K562 (cell line): ENCODE results near the gene PRMT5. TPM values are rescaled to one million over a fixed set of nuclear protein-coding genes. Genes with fewer than 3 reads are reported as not detected.
"Not testable (repeated sequence)": the region's sequence is repeated elsewhere in the genome, so short reads cannot be mapped to it uniquely, and the experiment has no call there.

Experiments
- ATAC-seq: fragments of 200-7000 bp; cut with Tn5 transposase; 3 replicates; pipeline ENCODE4 v1.9.1; 2020; ENCODE audit warnings: moderate library complexity
- BruUV-seq: library from RNA; stranded (reverse); fragments of 400-500 nt; replicated peaks from 2 replicates; lab custom pipeline; 2021; lab: Mats Ljungman, UMichigan
- CTCF ChIA-PET: fragments of 300-600 bp; formaldehyde crosslinking; extraction: SDS; loops from one replicate; lab custom pipeline; 2021; ENCODE audit warnings: low intra/inter-chr PET ratio; lab: Yijun Ruan, JAX
- POLR2A ChIA-PET: fragments of 300-600, 350-650 bp; sonication (Branson Sonifier 250); formaldehyde crosslinking; extraction: SDS; loops from one replicate; lab custom pipeline; 2021; ENCODE audit warnings: antibody characterized with exemption, inconsistent platforms; lab: Yijun Ruan, JAX
- DNase-seq, 4 experiments: peaks; one replicate each; pipeline versions ENCODE4 v3.0.0 to v3.0.0-alpha.2; 2011 to 2018; ENCODE audit warnings: low spot score in 3 of 4, mixed read lengths in 3 of 4; ENCODE audit errors: extremely low read depth in 1 of 4
- FAIRE-seq: peaks from 2 replicates; lab custom pipeline; 2011; peaks lifted over from hg19 to GRCh38; lab: Jason Lieb, UNC
- H2AFZ ChIP-seq: 2 replicates; pipeline ENCODE4 v1.6.0; 2011; ENCODE audit warnings: low read depth, low read length, control low read depth, inconsistent platforms
- H3K27ac ChIP-seq: fragments of 200-600 bp; 3 replicates; pipeline ENCODE4 v1.8.0; 2011; ENCODE audit warnings: low read depth, mild to moderate bottlenecking, control low read depth, inconsistent platforms, low read length, moderate library complexity, mixed read lengths; ENCODE audit errors: extremely low read depth
- H3K27me3 ChIP-seq, 2 experiments: fragments of 300-600 bp in 1 of 2; 2 replicates in 1 of 2; 3 replicates in 1 of 2; pipeline versions ENCODE4 v1.6.0 to v1.8.0; 2011; ENCODE audit warnings: inconsistent platforms in 2 of 2, low read length in 2 of 2, mild to moderate bottlenecking in 1 of 2, mixed read lengths in 1 of 2, moderate library complexity in 1 of 2; ENCODE audit not compliant: control insufficient read depth in 2 of 2, insufficient read depth in 2 of 2
- H3K36me3 ChIP-seq: fragments of 300-600 bp; 3 replicates; pipeline ENCODE4 v1.8.0; 2011; ENCODE audit warnings: mild to moderate bottlenecking, low read length, inconsistent platforms; ENCODE audit not compliant: control insufficient read depth, insufficient read depth
- H3K4me1 ChIP-seq, 2 experiments: fragments of 200-600 bp in 1 of 2; replicated peaks in 1 of 2; 2 replicates in 1 of 2; 3 replicates in 1 of 2; pipeline versions ENCODE4 v1.5.1 to v1.8.0; 2011; ENCODE audit warnings: inconsistent platforms in 2 of 2, low read length in 2 of 2, mild to moderate bottlenecking in 1 of 2, mixed read lengths in 1 of 2, moderate library complexity in 1 of 2; ENCODE audit not compliant: control insufficient read depth in 2 of 2, insufficient read depth in 2 of 2
- H3K4me2 ChIP-seq: 2 replicates; pipeline ENCODE4 v1.6.1; 2011; ENCODE audit warnings: low read length, control low read depth, inconsistent platforms, mixed read lengths; ENCODE audit not compliant: insufficient read depth
- H3K4me3 ChIP-seq: fragments of 200-600 bp; sonication (generic), shearing (Covaris generic); 2 replicates; pipeline ENCODE4 v1.5.1; 2016; ENCODE audit warnings: control low read depth, inconsistent platforms
- H3K79me2 ChIP-seq: fragments of 200-600 bp; 3 replicates; pipeline ENCODE4 v1.8.0; 2011; ENCODE audit warnings: low read length, inconsistent platforms; ENCODE audit not compliant: control insufficient read depth, insufficient read depth
- H3K9ac ChIP-seq, 2 experiments: 2 replicates each; pipeline versions ENCODE4 v1.6.0 to v1.6.1; 2011; ENCODE audit warnings: low read depth in 2 of 2, low read length in 2 of 2, control low read depth in 1 of 2, inconsistent platforms in 1 of 2, mild to moderate bottlenecking in 1 of 2, mixed read lengths in 1 of 2; ENCODE audit not compliant: insufficient read depth in 1 of 2
- H3K9me1 ChIP-seq: one replicate; pipeline ENCODE4 v1.6.0; 2011; ENCODE audit warnings: inconsistent platforms, mild to moderate bottlenecking, low read length, moderate library complexity; ENCODE audit not compliant: control insufficient read depth, insufficient read depth
- H3K9me3 ChIP-seq: replicated peaks from 2 replicates; pipeline ENCODE4 v1.5.1; 2011; ENCODE audit warnings: low read depth, low read length, inconsistent platforms; ENCODE audit not compliant: control insufficient read depth, insufficient read depth
- H4K20me1 ChIP-seq: replicated peaks from 2 replicates; pipeline ENCODE4 v1.6.1; 2011; ENCODE audit warnings: low read length, inconsistent platforms, mixed read lengths; ENCODE audit not compliant: control insufficient read depth, insufficient read depth
- ARID3A ChIP-seq: IDR thresholded peaks from 2 replicates; pipeline ENCODE4 v1.6.1; 2012; ENCODE audit warnings: low read depth, low read length, improper control_type of control experiment, borderline replicate concordance
- CGGBP1 ChIP-seq: fragments of 250-450 bp; sonication (Bioruptor Pico); IDR thresholded peaks from 2 replicates; pipeline ENCODE4 v1.9.0; 2021; ENCODE audit warnings: mild to moderate bottlenecking
- CREB1 ChIP-seq, 2 experiments: sonication (generic) in 1 of 2; formaldehyde crosslinking in 1 of 2; IDR thresholded peaks; 2 replicates each; pipeline versions ENCODE4 v1.6.1 to v1.8.0; 2012 to 2022; ENCODE audit warnings: inconsistent platforms in 1 of 2, mild to moderate bottlenecking in 1 of 2, missing genetic modification reagents in 1 of 2, moderate library complexity in 1 of 2
- MTA3 ChIP-seq: fragments of 450-650 bp; formaldehyde crosslinking; IDR thresholded peaks from 2 replicates; pipeline ENCODE4 v1.6.1; 2017; ENCODE audit warnings: mild to moderate bottlenecking, borderline replicate concordance
- RBFOX2 ChIP-seq: fragments of 200-400 bp; formaldehyde crosslinking; IDR thresholded peaks from 2 replicates; pipeline ENCODE4 v1.6.1; 2017; ENCODE audit warnings: low read depth, mild to moderate bottlenecking, low read length, moderate library complexity
- TRIM24 ChIP-seq, 2 experiments: fragments of 450-650 bp; IDR thresholded peaks; 2 replicates each; pipeline ENCODE4 v1.6.1; 2016
- WGBS: fragments of 100-300 bp; shearing (Covaris generic); methylation state at CpG from one replicate; pipeline ENCODE4 v1.1.6; 2016; ENCODE audit warnings: low coverage, mixed read lengths; ENCODE audit not compliant: insufficient coverage; ENCODE audit errors: missing lambda C conversion rate; 5-methylcytosine and 5-hydroxymethylcytosine counted together
- in situ Hi-C: fragments of 300-500 bp; cut with MboI; formaldehyde crosslinking; loops from 4 replicates; pipeline ENCODE4 v1.15.0; 2018; ENCODE audit warnings: inconsistent platforms, mixed read lengths
- intact Hi-C: fragments of 100-400 bp; cut with micrococcal nuclease; formaldehyde crosslinking; loops from 2 replicates; pipeline ENCODE4 v1.14.2; 2022
- polyA plus RNA-seq, 8 experiments: library from polyadenylated mRNA; depleted of rRNA in 4 of 8; stranded (reverse) in 5 of 8; unstranded in 3 of 8; fragments of >200 nt; fragmentation: Nextera tagmentation in 2 of 8; fragmentation: Illumina TruSeq in 1 of 8; extraction: Ambion mirVana in 2 of 8; extraction: Trizol in 1 of 8; gene quantifications; 2 replicates each; pipeline versions ENCODE4 v1.2.1 to v1.2.3, GENCODE V29; 2011 to 2014; ENCODE audit warnings: inconsistent platforms in 1 of 8, missing spikeins in 1 of 8
- total RNA-seq, 7 experiments: library from RNA; depleted of rRNA in 6 of 7; stranded (reverse); fragments of >200 nt in 6 of 7; fragmentation: Illumina TruSeq in 2 of 7; extraction: Trizol in 2 of 7; gene quantifications; 2 replicates each; pipeline versions ENCODE4 v1.2.1 to v1.2.3, GENCODE V29; 2011 to 2021; ENCODE audit warnings: low replicate concordance in 1 of 7

PRMT5 gene
- total and polyA plus RNA-seq, 9 of the 15 experiments (the other 6 are each of a cell fraction or from before 2014, with no cell fraction given), result 114 to 552 (median 222) TPM

GRCh38 chr14:22915886-22916521 is 13.2 kb downstream of the PRMT5 start (continued):
- no peak for TF ChIP-seq ARID3A
- TF ChIP-seq CGGBP1 (CRISPR knock-in tag), result no peak
- TF ChIP-seq MTA3, result no peak
- TF ChIP-seq CREB1 (IDR thresholded peaks at IDR 0.05), result no peak
- no peak for TF ChIP-seq CREB1 (CRISPR knock-in tag; IDR thresholded peaks at IDR 0.05)
- peak in 1 of 2 experiments; percentile 51; a peak in 1 of 4 replicates for TF ChIP-seq TRIM24 (IDR thresholded peaks at IDR 0.05)

GRCh38 chr14:22914836-22915235 is 14.3 kb downstream of the PRMT5 start:
- not testable (repeated sequence) for BruUV-seq, H3K27me3 ChIP-seq
- 91% methylated on average over 3 of the region's 4 CpGs for WGBS
- TF ChIP-seq RBFOX2, result 0 out of 2 replicates have a peak, but pooled peaks have one; percentile 4
- TF ChIP-seq, all 486 proteins: peak for 1; not testable (repeated sequence) for 485
- H3K27ac ChIP-seq, in situ Hi-C loops, H3K9me1 ChIP-seq, H2AFZ ChIP-seq, H3K4me1 ChIP-seq, FAIRE-seq, H3K9ac ChIP-seq, H3K9me3 ChIP-seq, ATAC-seq, H4K20me1 ChIP-seq, CTCF ChIA-PET, H3K4me3 ChIP-seq, H3K4me2 ChIP-seq, DNase-seq: not testable (repeated sequence)
- Histone ChIP-seq H3K79me2 (peaks cover 65% of the 10 kb centered on the region), H3K36me3 (peaks cover 44% of the 10 kb centered on the region)
- POLR2A ChIA-PET, result interaction anchor here (0.6 to 2.2 kb wide), 6 partner anchors 11 to 551 kb away, joined by 3 to 7 read pairs (median 4); partner anchors contain the start of genes LRP10 and PRMT5
- intact Hi-C loops, result loop anchor here (5.0 kb wide), 1 partner anchor 43 kb away; the partner anchor contains the start of gene LRP10
